Calu3 (cell line): ENCODE measurements around the gene DCAF17. TPM values are rescaled to one million over a fixed set of nuclear protein-coding genes. Genes with fewer than 3 reads are reported as not detected.

Experiments
- BruUV-seq: library from RNA; stranded (reverse); fragments of 400-500 nt; replicated peaks from 2 replicates; lab custom pipeline; 2021; lab: Mats Ljungman, UMichigan
- CTCF ChIA-PET: fragments of 300-600 bp; sonication (Branson Sonifier 250); formaldehyde crosslinking; loops from one replicate; lab custom pipeline; 2022; ENCODE audit warnings: antibody characterized with exemption; lab: Charles Lee
- DNase-seq: peaks from one replicate; pipeline ENCODE4 v3.0.0; 2022
- H3K27ac Mint-ChIP-seq: one replicate; pipeline ENCODE4 v1.8.0; 2022; ENCODE audit warnings: mixed read lengths; ENCODE audit not compliant: unreplicated experiment
- H3K27me3 Mint-ChIP-seq: one replicate; pipeline ENCODE4 v1.8.0; 2022; ENCODE audit warnings: mixed read lengths; ENCODE audit not compliant: unreplicated experiment
- H3K36me3 Mint-ChIP-seq: one replicate; pipeline ENCODE4 v1.8.0; 2022; ENCODE audit warnings: mild to moderate bottlenecking, moderate library complexity, mixed read lengths; ENCODE audit not compliant: insufficient read depth, unreplicated experiment
- H3K4me1 Mint-ChIP-seq: one replicate; pipeline ENCODE4 v1.8.0; 2022; ENCODE audit warnings: mild to moderate bottlenecking, low read depth, mixed read lengths; ENCODE audit not compliant: unreplicated experiment
- H3K4me3 Mint-ChIP-seq: one replicate; pipeline ENCODE4 v1.8.0; 2022; ENCODE audit warnings: mild to moderate bottlenecking, low read depth, moderate library complexity, mixed read lengths; ENCODE audit not compliant: unreplicated experiment
- H3K9me3 Mint-ChIP-seq: one replicate; pipeline ENCODE4 v1.8.0; 2022; ENCODE audit warnings: low read depth, mixed read lengths; ENCODE audit not compliant: unreplicated experiment
- CTCF ChIP-seq: fragments of 200-600 bp; IDR thresholded peaks from one replicate; pipeline ENCODE4 v1.8.0; 2022; ENCODE audit warnings: antibody characterized with exemption; ENCODE audit not compliant: unreplicated experiment
- intact Hi-C: fragments of 100-400 bp; cut with micrococcal nuclease; formaldehyde crosslinking; loops from one replicate; pipeline ENCODE4 v1.10.0; 2022; ENCODE audit not compliant: unreplicated experiment
- total RNA-seq: library from RNA; stranded (reverse); gene quantifications from 2 replicates; pipeline ENCODE4 v1.2.3, GENCODE V29; 2022

Gene DCAF17
- total RNA-seq, 1 experiment from 2014 or later: 11.9 TPM

- CTCF ChIA-PET: interaction anchor here (0.7 kb wide), 1 partner anchor 510 kb away, joined by 4 read pairs; no protein-coding TSS in a partner anchor
- Mint-ChIP-seq H3K27me3 (no peaks in the 10 kb centered on the region), H3K36me3 (no peaks in the 10 kb centered on the region), H3K9me3 (peaks cover 3% of the 10 kb centered on the region), H3K27ac (no peak overlapping the region), H3K4me1 (no peaks in the 10 kb centered on the region), H3K4me3 (no peak overlapping the region)
- intact Hi-C loops: no loop called here
- no TSS peak for BruUV-seq
- no peak for DNase-seq
- TF ChIP-seq CTCF: no peak
Measured at GRCh38 chr2:171459498-171459897, 25.5 kb downstream of the DCAF17 start.

- Mint-ChIP-seq H3K27ac (no peak overlapping the region), H3K9me3 (peaks cover 3% of the 10 kb centered on the region), H3K36me3 (no peaks in the 10 kb centered on the region), H3K4me3 (no peak overlapping the region), H3K27me3 (no peaks in the 10 kb centered on the region), H3K4me1 (no peaks in the 10 kb centered on the region)
- BruUV-seq: no TSS peak
- TF ChIP-seq CTCF: no peak
- intact Hi-C loops: no loop called here
- DNase-seq: no peak
- CTCF ChIA-PET: no interaction called here
Measured at GRCh38 chr2:171460537-171460936, 26.5 kb downstream of the DCAF17 start.

- intact Hi-C loops: no loop called here
- Mint-ChIP-seq H3K36me3 (no peaks in the 10 kb centered on the region), H3K27me3 (no peaks in the 10 kb centered on the region), H3K27ac (no peak overlapping the region), H3K9me3 (no peaks in the 10 kb centered on the region), H3K4me3 (no peak overlapping the region), H3K4me1 (no peaks in the 10 kb centered on the region)
- no peak for DNase-seq
- CTCF ChIA-PET: interaction anchor here (0.6 kb wide), 1 partner anchor 652 kb away, joined by 6 read pairs; the partner anchor contains the start of gene GAD1
- no TSS peak for BruUV-seq
- no peak for TF ChIP-seq CTCF
Measured at GRCh38 chr2:171469176-171469575, 35.1 kb downstream of the DCAF17 start.

GRCh38 chr2:171470129-171470528 lies 36.1 kb downstream of the DCAF17 start:
- no peak overlapping the region for H3K4me3 Mint-ChIP-seq
- DNase-seq: no peak
- intact Hi-C loops: no loop called here
- H3K9me3 Mint-ChIP-seq: no peaks in the 10 kb centered on the region
- no peak overlapping the region for H3K27ac Mint-ChIP-seq
- H3K36me3 Mint-ChIP-seq: no peaks in the 10 kb centered on the region
- no TSS peak for BruUV-seq
- no peaks in the 10 kb centered on the region for H3K4me1 Mint-ChIP-seq
- no peak for TF ChIP-seq CTCF
- H3K27me3 Mint-ChIP-seq: no peaks in the 10 kb centered on the region
- CTCF ChIA-PET: no interaction called here
